HAP-1 (cell line): ENCODE measurements around the gene B4GALT6.
A peak's percentile ranks its signal among the peaks of the same experiment; 100 is the strongest.

Source experiments
- DNase-seq, 2 experiments: peaks; one replicate each; pipeline ENCODE4 v3.0.0-alpha.2; 2016 to 2020; ENCODE audit warnings: low spot score in 2 of 2
- H3K27me3 ChIP-seq: fragments of 250-450 bp; sonication (Bioruptor Pico); 2 replicates; pipeline ENCODE4 v1.5.1; 2020; ENCODE audit warnings: low read depth, mild to moderate bottlenecking, moderate library complexity
- H3K36me3 ChIP-seq: fragments of 250-450 bp; sonication (Bioruptor Pico); replicated peaks from 2 replicates; pipeline ENCODE4 v1.5.1; 2020; ENCODE audit warnings: mild to moderate bottlenecking
- H3K4me1 ChIP-seq: fragments of 250-450 bp; sonication (Bioruptor Pico); 2 replicates; pipeline ENCODE4 v1.5.1; 2020; ENCODE audit warnings: mild to moderate bottlenecking
- H3K4me3 ChIP-seq: fragments of 250-450 bp; sonication (Bioruptor Pico); 2 replicates; pipeline ENCODE4 v1.5.1; 2020; ENCODE audit warnings: mild to moderate bottlenecking, moderate library complexity
- H3K9me3 ChIP-seq: fragments of 250-450 bp; sonication (Bioruptor Pico); 2 replicates; pipeline ENCODE4 v1.5.1; 2020; ENCODE audit warnings: mild to moderate bottlenecking, moderate library complexity
- in situ Hi-C: fragments of 300-500 bp; cut with MboI; formaldehyde crosslinking; loops from 3 replicates; pipeline ENCODE4 v1.14.3; 2020; ENCODE audit warnings: low sequenced_read_pairs, inconsistent platforms, mixed read lengths

The B4GALT6 gene

GRCh38 chr18:31624892-31625640 lies 59.3 kb downstream of the B4GALT6 start:
- no peak for DNase-seq
- H3K36me3 ChIP-seq = no peaks in the 10 kb centered on the region
- no peak overlapping the region for H3K4me3 ChIP-seq
- in situ Hi-C loops = no loop called here
- no peaks in the 10 kb centered on the region for H3K4me1 ChIP-seq
- no peaks in the 10 kb centered on the region for H3K27me3 ChIP-seq
- no peaks in the 10 kb centered on the region for H3K9me3 ChIP-seq

GRCh38 chr18:31619291-31619690 lies 65.1 kb downstream of the B4GALT6 start:
- DNase-seq = no peak
- in situ Hi-C loops = no loop called here
- Histone ChIP-seq H3K36me3 (no peaks in the 10 kb centered on the region), H3K4me3 (no peak overlapping the region), H3K4me1 (no peaks in the 10 kb centered on the region), H3K27me3 (no peaks in the 10 kb centered on the region), H3K9me3 (no peaks in the 10 kb centered on the region)

- no peaks in the 10 kb centered on the region for H3K27me3 ChIP-seq
- no peak overlapping the region for H3K4me3 ChIP-seq
- no peaks in the 10 kb centered on the region for H3K9me3 ChIP-seq
- in situ Hi-C loops = no loop called here
- no peaks in the 10 kb centered on the region for H3K4me1 ChIP-seq
- no peaks in the 10 kb centered on the region for H3K36me3 ChIP-seq
- DNase-seq = no peak
Observed at GRCh38 chr18:31618801-31619200, 65.6 kb downstream of the B4GALT6 start.

- Histone ChIP-seq H3K36me3 (no peaks in the 10 kb centered on the region), H3K4me1 (no peaks in the 10 kb centered on the region), H3K9me3 (no peaks in the 10 kb centered on the region), H3K4me3 (no peak overlapping the region), H3K27me3 (no peaks in the 10 kb centered on the region)
- DNase-seq = peak in 1 of 2 experiments; percentile 18
- in situ Hi-C loops = no loop called here
Observed at GRCh38 chr18:31617031-31617717, 67.2 kb downstream of the B4GALT6 start.

GRCh38 chr18:31616586-31616985 lies 67.8 kb downstream of the B4GALT6 start:
- no peak for DNase-seq
- in situ Hi-C loops = no loop called here
- H3K36me3 ChIP-seq = no peaks in the 10 kb centered on the region
- no peaks in the 10 kb centered on the region for H3K9me3 ChIP-seq
- H3K27me3 ChIP-seq = no peaks in the 10 kb centered on the region
- no peaks in the 10 kb centered on the region for H3K4me1 ChIP-seq
- H3K4me3 ChIP-seq = no peak overlapping the region

- H3K9me3 ChIP-seq = no peaks in the 10 kb centered on the region
- no peak for DNase-seq
- in situ Hi-C loops = no loop called here
- no peak overlapping the region for H3K4me3 ChIP-seq
- no peaks in the 10 kb centered on the region for H3K27me3 ChIP-seq
- H3K36me3 ChIP-seq = no peaks in the 10 kb centered on the region
- H3K4me1 ChIP-seq = no peaks in the 10 kb centered on the region
Observed at GRCh38 chr18:31614044-31614443, 70.3 kb downstream of the B4GALT6 start.

GRCh38 chr18:31612124-31612523 lies 72.3 kb downstream of the B4GALT6 start:
- H3K36me3 ChIP-seq = no peaks in the 10 kb centered on the region
- H3K4me1 ChIP-seq = no peaks in the 10 kb centered on the region
- H3K4me3 ChIP-seq = no peak overlapping the region
- in situ Hi-C loops = no loop called here
- no peak for DNase-seq
- H3K27me3 ChIP-seq = no peaks in the 10 kb centered on the region
- H3K9me3 ChIP-seq = no peaks in the 10 kb centered on the region

- H3K27me3 ChIP-seq = no peaks in the 10 kb centered on the region; the same call in 1 of the 2 replicates
- DNase-seq = no peak
- H3K4me3 ChIP-seq = no peak overlapping the region
- in situ Hi-C loops = no loop called here
- H3K36me3 ChIP-seq = no peaks in the 10 kb centered on the region
- H3K4me1 ChIP-seq = no peaks in the 10 kb centered on the region
- H3K9me3 ChIP-seq = no peaks in the 10 kb centered on the region
Observed at GRCh38 chr18:31611511-31611910, 72.9 kb downstream of the B4GALT6 start.

- no peaks in the 10 kb centered on the region; the same call in 1 of the 2 replicates for H3K27me3 ChIP-seq
- H3K36me3 ChIP-seq = no peaks in the 10 kb centered on the region
- in situ Hi-C loops = no loop called here
- no peaks in the 10 kb centered on the region for H3K9me3 ChIP-seq
- DNase-seq = peak in 1 of 2 experiments; percentile 36
- H3K4me1 ChIP-seq = no peaks in the 10 kb centered on the region
- H3K4me3 ChIP-seq = no peak overlapping the region
Observed at GRCh38 chr18:31610286-31611205, 73.8 kb downstream of the B4GALT6 start.

- no peak for DNase-seq
- no peak overlapping the region for H3K4me3 ChIP-seq
Observed at GRCh38 chr18:31609886-31610285, 74.5 kb downstream of the B4GALT6 start.

GRCh38 chr18:31607384-31607783 lies 77.0 kb downstream of the B4GALT6 start:
- Histone ChIP-seq H3K27me3 (no peaks in the 10 kb centered on the region; the same call in 1 of the 2 replicates), H3K4me3 (no peak overlapping the region), H3K36me3 (no peaks in the 10 kb centered on the region), H3K4me1 (no peaks in the 10 kb centered on the region), H3K9me3 (no peaks in the 10 kb centered on the region)
- DNase-seq = no peak
- in situ Hi-C loops = no loop called here

More at GRCh38 chr18:31609886-31610285, 74.5 kb downstream of the B4GALT6 start:
- Histone ChIP-seq H3K9me3 (no peaks in the 10 kb centered on the region), H3K27me3 (no peaks in the 10 kb centered on the region; the same call in 1 of the 2 replicates), H3K36me3 (no peaks in the 10 kb centered on the region), H3K4me1 (no peaks in the 10 kb centered on the region)
- in situ Hi-C loops = no loop called here

- no peaks in the 10 kb centered on the region for H3K36me3 ChIP-seq
- H3K9me3 ChIP-seq = no peaks in the 10 kb centered on the region
- no peak for DNase-seq
- in situ Hi-C loops = no loop called here
- H3K4me3 ChIP-seq = no peak overlapping the region
- H3K4me1 ChIP-seq = no peaks in the 10 kb centered on the region
- H3K27me3 ChIP-seq = no peaks in the 10 kb centered on the region; the same call in 1 of the 2 replicates
Observed at GRCh38 chr18:31606265-31606664, 78.1 kb downstream of the B4GALT6 start.

GRCh38 chr18:31603315-31603714 lies 81.1 kb downstream of the B4GALT6 start:
- DNase-seq = no peak
- in situ Hi-C loops = no loop called here
- Histone ChIP-seq H3K9me3 (no peaks in the 10 kb centered on the region), H3K4me1 (no peaks in the 10 kb centered on the region), H3K36me3 (no peaks in the 10 kb centered on the region), H3K27me3 (no peaks in the 10 kb centered on the region; the same call in 1 of the 2 replicates), H3K4me3 (no peak overlapping the region)
